SK-N-SH (cell line): Measurements from ENCODE around the gene SSTR3. TPM values are rescaled to one million over a fixed set of nuclear protein-coding genes. Genes with fewer than 3 reads are reported as not detected.

Source experiments
- CTCF ChIA-PET: fragments of 300-600, 350-600 bp; formaldehyde crosslinking; extraction: SDS; loops from one replicate; lab custom pipeline; 2021; lab: Yijun Ruan, JAX
- POLR2A ChIA-PET: fragments of 350-600 bp; sonication (Branson Sonifier 250); formaldehyde crosslinking; extraction: SDS; loops from one replicate; lab custom pipeline; 2020; ENCODE audit warnings: antibody characterized with exemption, inconsistent platforms; lab: Yijun Ruan, JAX
- DNase-seq: peaks from one replicate; pipeline ENCODE4 v3.0.0; 2012
- H2AFZ ChIP-seq: fragments of 200-600 bp; sonication (generic); 2 replicates; pipeline ENCODE4 v1.8.1; 2016; ENCODE audit warnings: antibody characterized with exemption, mild to moderate bottlenecking, low read depth
- H3F3A ChIP-seq: fragments of 200-600 bp; sonication (generic); replicated peaks from 2 replicates; pipeline ENCODE3; 2016; ENCODE audit warnings: antibody characterized with exemption, mild to moderate bottlenecking; ENCODE audit not compliant: insufficient read depth
- H3K27ac ChIP-seq, 2 experiments: fragments of 200-500 bp in 1 of 2; fragments of 200-600 bp in 1 of 2; sonication (Bioruptor generic) in 1 of 2; sonication (generic), shearing (Covaris generic) in 1 of 2; 2 replicates each; pipeline versions ENCODE4 v1.5.1 to v1.6.1; 2014 to 2016; ENCODE audit warnings: low read depth in 2 of 2, inconsistent platforms in 1 of 2, low read length in 1 of 2, mild to moderate bottlenecking in 1 of 2, mixed read lengths in 1 of 2
- H3K27me3 ChIP-seq: fragments of 200-600 bp; sonication (generic), shearing (Covaris generic); 2 replicates; pipeline ENCODE4 v1.6.1; 2016; ENCODE audit warnings: mixed run types; ENCODE audit not compliant: insufficient read depth
- H3K36me3 ChIP-seq, 2 experiments: fragments of 200-500 bp in 1 of 2; fragments of 200-600 bp in 1 of 2; sonication (Bioruptor generic) in 1 of 2; sonication (generic) in 1 of 2; replicated peaks in 1 of 2; 2 replicates each; pipeline versions ENCODE3 to v1.5.1; 2014 to 2016; ENCODE audit warnings: low read length in 1 of 2, mild to moderate bottlenecking in 1 of 2; ENCODE audit not compliant: insufficient read depth in 2 of 2, control insufficient read depth in 1 of 2
- H3K4me1 ChIP-seq, 2 experiments: fragments of 200-500 bp in 1 of 2; fragments of 200-600 bp in 1 of 2; sonication (Bioruptor generic) in 1 of 2; sonication (generic), shearing (Covaris generic) in 1 of 2; 2 replicates each; pipeline versions ENCODE4 v1.5.1 to v1.6.1; 2014 to 2016; ENCODE audit warnings: low read depth in 1 of 2, low read length in 1 of 2, mixed run types in 1 of 2; ENCODE audit not compliant: insufficient read depth in 2 of 2, control insufficient read depth in 1 of 2
- H3K4me2 ChIP-seq: fragments of 200-600 bp; sonication (generic), shearing (Covaris generic); 2 replicates; pipeline ENCODE4 v1.6.1; 2017; ENCODE audit warnings: mixed run types
- H3K4me3 ChIP-seq, 2 experiments: fragments of 200-500 bp in 1 of 2; fragments of 200-600 bp in 1 of 2; sonication (Bioruptor generic) in 1 of 2; sonication (generic), shearing (Covaris generic) in 1 of 2; 2 replicates each; pipeline versions ENCODE4 v1.5.1 to v1.8.1; 2014 to 2016; ENCODE audit warnings: low read depth in 2 of 2, inconsistent platforms in 1 of 2, low read length in 1 of 2, mild to moderate bottlenecking in 1 of 2, mixed read lengths in 1 of 2, moderate library complexity in 1 of 2
- H3K79me2 ChIP-seq: fragments of 200-600 bp; sonication (generic); 2 replicates; pipeline ENCODE4 v1.8.1; 2017; ENCODE audit warnings: mild to moderate bottlenecking; ENCODE audit not compliant: insufficient read depth
- H3K9ac ChIP-seq: fragments of 200-600 bp; sonication (generic); 2 replicates; pipeline ENCODE4 v1.6.1; 2017; ENCODE audit warnings: mixed run types
- H3K9me2 ChIP-seq: fragments of 200-600 bp; sonication (generic); 2 replicates; pipeline ENCODE4 v1.6.1; 2017; ENCODE audit warnings: mixed run types
- H3K9me3 ChIP-seq: fragments of 200-600 bp; sonication (generic); 2 replicates; pipeline ENCODE4 v1.6.1; 2017; ENCODE audit warnings: mixed run types, mild to moderate bottlenecking, moderate library complexity
- H4K20me1 ChIP-seq: fragments of 200-600 bp; sonication (generic); 2 replicates; pipeline ENCODE4 v1.6.1; 2017; ENCODE audit warnings: mild to moderate bottlenecking, mixed run types; ENCODE audit not compliant: insufficient read depth
- CHD2 ChIP-seq: fragments of 150-350 bp; IDR thresholded peaks from 2 replicates; pipeline ENCODE4 v1.6.1; 2018; ENCODE audit warnings: low read length; ENCODE audit not compliant: partially characterized antibody
- CTCF ChIP-seq: fragments of 200-600 bp; sonication (generic); IDR thresholded peaks from 2 replicates; pipeline ENCODE4 v1.6.1; 2017; ENCODE audit warnings: antibody characterized with exemption, mild to moderate bottlenecking, moderate library complexity
- EZH2phosphoT487 ChIP-seq: fragments of 200-600 bp; sonication (generic); IDR thresholded peaks from 2 replicates; pipeline ENCODE4 v1.6.1; 2017; ENCODE audit warnings: low read depth, mixed run types, mild to moderate bottlenecking, antibody characterized with exemption, moderate library complexity, borderline replicate concordance
- FOXJ3 ChIP-seq: sonication (generic); formaldehyde crosslinking; IDR thresholded peaks from 2 replicates; pipeline ENCODE4 v1.5.1; 2020; ENCODE audit warnings: mild to moderate bottlenecking, missing genetic modification reagents
- FOXM1 ChIP-seq: IDR thresholded peaks from 2 replicates; pipeline ENCODE4 v1.4.0; 2012; ENCODE audit warnings: low read depth, mild to moderate bottlenecking
- GABPA ChIP-seq: IDR thresholded peaks from 2 replicates; pipeline ENCODE4 v1.4.0; 2012; ENCODE audit warnings: low read depth, mild to moderate bottlenecking
- GATA2 ChIP-seq: sonication (generic); formaldehyde crosslinking; IDR thresholded peaks from 2 replicates; pipeline ENCODE4 v1.5.0; 2020; ENCODE audit warnings: mild to moderate bottlenecking, missing genetic modification reagents
- JUND ChIP-seq: IDR thresholded peaks from 2 replicates; pipeline ENCODE4 v1.4.0; 2012
- MEF2A ChIP-seq: IDR thresholded peaks from 2 replicates; pipeline ENCODE4 v1.4.0; 2012; ENCODE audit warnings: low read depth, borderline replicate concordance
- MXI1 ChIP-seq: IDR thresholded peaks from 2 replicates; pipeline ENCODE4 v1.6.1; 2012; ENCODE audit warnings: mild to moderate bottlenecking, low read depth, low read length, improper control_type of control experiment
- NRF1 ChIP-seq: IDR thresholded peaks from 2 replicates; pipeline ENCODE4 v1.6.1; 2012; ENCODE audit warnings: low read depth, mild to moderate bottlenecking, low read length
- REST ChIP-seq: IDR thresholded peaks from 2 replicates; pipeline ENCODE4 v1.6.1; 2012; ENCODE audit warnings: mild to moderate bottlenecking, low read depth, low read length, moderate library complexity
- TCF12 ChIP-seq: IDR thresholded peaks from 2 replicates; pipeline ENCODE4 v1.4.0; 2012
- TEAD4 ChIP-seq: IDR thresholded peaks from 2 replicates; pipeline ENCODE4 v1.4.0; 2012; ENCODE audit warnings: mild to moderate bottlenecking, borderline replicate concordance; ENCODE audit not compliant: insufficient read depth
- USF2 ChIP-seq: fragments of 150-350 bp; IDR thresholded peaks from 2 replicates; pipeline ENCODE4 v1.6.1; 2017; ENCODE audit warnings: antibody characterized with exemption, low read length, low read depth, borderline replicate concordance
- YY1 ChIP-seq: IDR thresholded peaks from 2 replicates; pipeline ENCODE4 v1.4.0; 2012; ENCODE audit warnings: low read depth, mild to moderate bottlenecking
- WGBS: methylation state at CpG from one replicate; pipeline ENCODE4 v1.1.6; 2017; ENCODE audit warnings: low lambda C conversion rate; 5-methylcytosine and 5-hydroxymethylcytosine counted together
- polyA plus RNA-seq, 3 experiments: library from polyadenylated mRNA; depleted of rRNA; stranded (reverse); fragments of >200 nt; gene quantifications; 2 replicates each; pipeline ENCODE4 v1.2.3, GENCODE V29; 2012

The SSTR3 gene
- polyA plus RNA-seq, 1 of the 3 experiments (the other 2 are of a cell fraction): not detected

- H3K9me2 ChIP-seq: no peaks in the 10 kb centered on the region
- TF ChIP-seq TCF12 (no peak), JUND (no peak), MEF2A (no peak), MXI1 (no peak), YY1 (no peak), EZH2phosphoT487 (no peak), CHD2 (no peak), GABPA (no peak), GATA2 (CRISPR knock-in tag) (no peak), FOXJ3 (CRISPR knock-in tag) (no peak), USF2 (no peak), NRF1 (no peak), FOXM1 (no peak), TEAD4 (no peak), CTCF (no peak), REST (no peak)
- no peak overlapping the region for H3K4me2 ChIP-seq
- H3K27ac ChIP-seq: no peak overlapping the region
- no peaks in the 10 kb centered on the region for H3K9me3 ChIP-seq
- no peaks in the 10 kb centered on the region for H4K20me1 ChIP-seq
- no peak for DNase-seq
- no peak overlapping the region for H3K9ac ChIP-seq
- H3K4me1 ChIP-seq: no peaks in the 10 kb centered on the region; a peak in 1 of 4 replicates
- POLR2A ChIA-PET: no interaction called here
- 89% methylated on average over 16 of the region's 16 CpGs for WGBS
- no peak overlapping the region for H2AFZ ChIP-seq
- no peaks in the 10 kb centered on the region for H3K27me3 ChIP-seq
- H3K4me3 ChIP-seq: no peak overlapping the region
- no peaks in the 10 kb centered on the region for H3K79me2 ChIP-seq
- H3K36me3 ChIP-seq: no peaks in the 10 kb centered on the region
- CTCF ChIA-PET: interaction anchor here (0.7 to 2.2 kb wide), 6 partner anchors 9 to 252 kb away, joined by 3 to 14 read pairs (median 4); no protein-coding TSS in a partner anchor
- H3F3A ChIP-seq: no peaks in the 10 kb centered on the region
These were observed 6.0 kb downstream of the SSTR3 start for GRCh38 chr22:37206118-37206840.
